CD4-positive, alpha-beta T cell (primary cell): ENCODE results near the gene ATAD2B. TPM values are rescaled to one million over a fixed set of nuclear protein-coding genes. Genes with fewer than 3 reads are reported as not detected.

Experiments used
- ATAC-seq: fragments of 200-7000 bp; cut with Tn5 transposase; one replicate; pipeline ENCODE4 v1.10.0; 2022; ENCODE audit warnings: mild to moderate bottlenecking; ENCODE audit not compliant: poor library complexity
- CTCF ChIA-PET: fragments of 350-600 bp; sonication (Branson Sonifier 250); formaldehyde crosslinking; loops from one replicate; lab custom pipeline; 2021; ENCODE audit warnings: antibody characterized with exemption, inconsistent platforms; lab: Charles Lee
- POLR2A ChIA-PET: fragments of 350-600 bp; sonication (Branson Sonifier 250); formaldehyde crosslinking; loops from one replicate; lab custom pipeline; 2021; ENCODE audit warnings: antibody characterized with exemption, inconsistent platforms; lab: Charles Lee
- DNase-seq, 14 experiments: peaks; one replicate each; pipeline ENCODE4 v3.0.0-alpha.2; 2013 to 2020; ENCODE audit warnings: mixed read lengths in 2 of 14
- H3K27ac ChIP-seq, 2 donors: one replicate each; pipeline versions ENCODE4 v1.5.1 to v1.7.0; 2013; ENCODE audit warnings: low read length in 2 of 2, low read depth in 1 of 2, mild to moderate bottlenecking in 1 of 2
- H3K27me3 ChIP-seq, 2 experiments: 1 replicate in 1 of 2; 2 replicates in 1 of 2; pipeline versions ENCODE4 v1.6.1 to v1.7.0; 2013; ENCODE audit warnings: low read length in 2 of 2, control low read depth in 1 of 2, mild to moderate bottlenecking in 1 of 2, moderate library complexity in 1 of 2; ENCODE audit not compliant: insufficient read depth in 2 of 2, control insufficient read depth in 1 of 2
- H3K36me3 ChIP-seq: one replicate; pipeline ENCODE4 v1.6.1; 2013; ENCODE audit warnings: low read length, control low read depth; ENCODE audit not compliant: insufficient read depth
- H3K4me1 ChIP-seq: one replicate; pipeline ENCODE4 v1.6.1; 2013; ENCODE audit warnings: low read length, control low read depth; ENCODE audit not compliant: insufficient read depth
- H3K4me3 ChIP-seq: one replicate; pipeline ENCODE4 v1.5.1; 2013; ENCODE audit warnings: mild to moderate bottlenecking, low read length, moderate library complexity
- H3K9me3 ChIP-seq, 2 experiments: 1 replicate in 1 of 2; 2 replicates in 1 of 2; pipeline versions ENCODE4 v1.6.1 to v1.7.0; 2013; ENCODE audit warnings: low read length in 2 of 2, mild to moderate bottlenecking in 2 of 2, control low read depth in 1 of 2, moderate library complexity in 1 of 2; ENCODE audit not compliant: control insufficient read depth in 1 of 2, insufficient read depth in 1 of 2
- H3K27ac Mint-ChIP-seq: one replicate; pipeline ENCODE4 v1.8.0; 2020; ENCODE audit warnings: mixed read lengths
- H3K27me3 Mint-ChIP-seq: one replicate; pipeline ENCODE4 v1.8.0; 2021; ENCODE audit warnings: mixed read lengths
- H3K36me3 Mint-ChIP-seq: one replicate; pipeline ENCODE4 v1.8.0; 2021; ENCODE audit warnings: low read depth, mixed read lengths
- H3K4me1 Mint-ChIP-seq: one replicate; pipeline ENCODE4 v1.8.0; 2021; ENCODE audit warnings: low read depth, mixed read lengths
- H3K4me3 Mint-ChIP-seq: one replicate; pipeline ENCODE4 v1.8.0; 2020; ENCODE audit warnings: mild to moderate bottlenecking, mixed read lengths
- H3K9me3 Mint-ChIP-seq: one replicate; pipeline ENCODE4 v1.8.0; 2020; ENCODE audit warnings: mixed read lengths
- intact Hi-C, 2 experiments: fragments of 100-400 bp; cut with DNase I in 1 of 2; cut with micrococcal nuclease in 1 of 2; formaldehyde crosslinking; loops; one replicate each; pipeline versions ENCODE4 v1.15.1 to v1.9.0; 2023 to 2025; cut with DNase I, micrococcal nuclease
- total RNA-seq, 174 experiments: library from RNA in 2 of 174; stranded (reverse) in 2 of 174; gene quantifications; one replicate each; pipeline ENCODE4 v1.2.3 and lab custom pipeline; 2021 to 2026
- TF ChIP-seq, protein P1 (sequence below): fragments of 200-600 bp; IDR thresholded peaks from one replicate; pipeline ENCODE4 v1.8.0; 2022; ENCODE audit warnings: antibody characterized with exemption, mild to moderate bottlenecking

The ATAD2B gene
- total RNA-seq, 2 experiments from 2014 or later = 30.7 to 35.4 TPM

DNA sequence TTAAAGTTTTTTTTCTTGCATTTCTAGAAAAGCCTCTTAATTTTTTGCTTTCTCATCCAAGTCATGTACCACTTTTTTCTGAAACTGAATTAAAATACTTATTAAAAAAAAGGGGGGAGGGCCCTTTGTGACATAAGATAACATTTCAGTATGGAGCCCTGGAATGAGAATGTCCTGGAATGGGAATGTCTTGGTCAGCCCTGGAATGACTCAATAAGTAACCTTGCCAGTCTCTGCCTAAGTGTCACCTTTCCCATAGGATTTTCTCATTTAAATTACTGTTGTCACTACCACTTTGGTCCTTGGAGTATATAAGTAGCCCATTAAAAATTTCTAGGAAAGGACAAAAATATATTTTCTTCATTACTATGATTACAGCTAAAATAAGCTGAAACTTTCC, 18.1 kb upstream of the ATAD2B start:
- ATAC-seq (no peak), DNase-seq (no peak)
- Mint-ChIP-seq H3K4me1 (peaks cover 31% of the 10 kb centered on the region), H3K4me3 (no peak overlapping the region), H3K27me3 (no peaks in the 10 kb centered on the region), H3K27ac (no peak overlapping the region), H3K36me3 (peaks cover 5% of the 10 kb centered on the region), H3K9me3 (no peaks in the 10 kb centered on the region)
- H3K4me1 ChIP-seq = peaks cover 10% of the 10 kb centered on the region
- H3K4me3 ChIP-seq = no peak overlapping the region
- H3K36me3 ChIP-seq = no peaks in the 10 kb centered on the region
- no peaks in the 10 kb centered on the region for H3K27me3 ChIP-seq
- CTCF ChIA-PET = interaction anchor here (0.7 kb wide), 1 partner anchor 64 kb away, joined by 3 read pairs; no protein-coding TSS in a partner anchor
- intact Hi-C loops = loop anchor here (5.0 kb wide), 4 partner anchors 53 to 1727 kb away; partner anchors contain the start of genes DTNB (in 1 of the 2), FKBP1B (in 1 of the 2), ITSN2 (in 1 of the 2) and WDCP (in 1 of the 2)
- H3K27ac ChIP-seq = no peak overlapping the region
- TF ChIP-seq, protein P1, sequence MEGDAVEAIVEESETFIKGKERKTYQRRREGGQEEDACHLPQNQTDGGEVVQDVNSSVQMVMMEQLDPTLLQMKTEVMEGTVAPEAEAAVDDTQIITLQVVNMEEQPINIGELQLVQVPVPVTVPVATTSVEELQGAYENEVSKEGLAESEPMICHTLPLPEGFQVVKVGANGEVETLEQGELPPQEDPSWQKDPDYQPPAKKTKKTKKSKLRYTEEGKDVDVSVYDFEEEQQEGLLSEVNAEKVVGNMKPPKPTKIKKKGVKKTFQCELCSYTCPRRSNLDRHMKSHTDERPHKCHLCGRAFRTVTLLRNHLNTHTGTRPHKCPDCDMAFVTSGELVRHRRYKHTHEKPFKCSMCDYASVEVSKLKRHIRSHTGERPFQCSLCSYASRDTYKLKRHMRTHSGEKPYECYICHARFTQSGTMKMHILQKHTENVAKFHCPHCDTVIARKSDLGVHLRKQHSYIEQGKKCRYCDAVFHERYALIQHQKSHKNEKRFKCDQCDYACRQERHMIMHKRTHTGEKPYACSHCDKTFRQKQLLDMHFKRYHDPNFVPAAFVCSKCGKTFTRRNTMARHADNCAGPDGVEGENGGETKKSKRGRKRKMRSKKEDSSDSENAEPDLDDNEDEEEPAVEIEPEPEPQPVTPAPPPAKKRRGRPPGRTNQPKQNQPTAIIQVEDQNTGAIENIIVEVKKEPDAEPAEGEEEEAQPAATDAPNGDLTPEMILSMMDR = no peak
- H3K9me3 ChIP-seq = no peaks in the 10 kb centered on the region
- POLR2A ChIA-PET = interaction anchor here (0.6 to 1.3 kb wide), 3 partner anchors 14 to 18 kb away, joined by 3 to 4 read pairs (median 4); partner anchors contain the start of gene ATAD2B

DNA sequence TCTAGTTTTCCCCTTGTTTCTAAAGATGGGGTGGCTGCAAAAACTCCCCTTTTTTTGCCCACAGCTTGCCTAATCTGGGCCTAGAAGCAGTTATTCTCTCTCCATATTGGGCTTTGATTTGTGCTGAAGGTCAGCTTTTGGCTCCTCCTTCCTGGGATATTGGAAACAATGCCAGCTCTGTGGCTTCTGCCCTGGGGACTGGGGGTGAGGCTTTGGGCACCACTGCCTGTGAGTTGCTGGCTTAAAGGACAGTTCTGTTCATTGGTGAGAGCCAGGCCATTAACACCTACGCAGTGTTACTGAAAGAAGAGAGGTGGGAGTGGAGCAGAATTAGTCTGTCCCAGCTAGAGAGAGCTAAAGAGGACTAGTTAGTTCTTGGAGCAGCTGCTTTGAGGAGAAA, 17.6 kb upstream of the ATAD2B start:
- Mint-ChIP-seq H3K4me3 (peak overlapping the region; percentile 25), H3K27me3 (no peaks in the 10 kb centered on the region), H3K4me1 (peaks cover 31% of the 10 kb centered on the region), H3K36me3 (peaks cover 9% of the 10 kb centered on the region), H3K27ac (no peak overlapping the region), H3K9me3 (no peaks in the 10 kb centered on the region)
- DNase-seq (no peak), ATAC-seq (no peak)
- H3K27ac ChIP-seq = no peak overlapping the region
- TF ChIP-seq, protein P1 = no peak
- H3K4me3 ChIP-seq = no peak overlapping the region
- no peaks in the 10 kb centered on the region for H3K27me3 ChIP-seq
- no peaks in the 10 kb centered on the region for H3K36me3 ChIP-seq
- CTCF ChIA-PET = no interaction called here
- POLR2A ChIA-PET = interaction anchor here (0.6 to 1.8 kb wide), 4 partner anchors 14 to 18 kb away, joined by 3 to 8 read pairs (median 4); partner anchors contain the start of gene ATAD2B
- intact Hi-C loops = loop anchor here (5.0 kb wide), 4 partner anchors 52 to 1728 kb away; partner anchors contain the start of genes DTNB (in 1 of the 2), FKBP1B (in 1 of the 2), ITSN2 (in 1 of the 2) and WDCP (in 1 of the 2)
- peaks cover 14% of the 10 kb centered on the region for H3K4me1 ChIP-seq
- H3K9me3 ChIP-seq = no peaks in the 10 kb centered on the region

- Mint-ChIP-seq H3K9me3 (no peaks in the 10 kb centered on the region), H3K4me1 (peaks cover 34% of the 10 kb centered on the region), H3K27me3 (no peaks in the 10 kb centered on the region), H3K27ac (no peak overlapping the region), H3K4me3 (peak overlapping the region; percentile 60), H3K36me3 (peaks cover 12% of the 10 kb centered on the region)
- intact Hi-C loops = loop anchor here (5.0 kb wide), 4 partner anchors 51 to 1729 kb away; partner anchors contain the start of genes DTNB (in 1 of the 2), FKBP1B (in 1 of the 2), ITSN2 (in 1 of the 2) and WDCP (in 1 of the 2)
- Histone ChIP-seq H3K27me3 (no peaks in the 10 kb centered on the region), H3K4me1 (peaks cover 19% of the 10 kb centered on the region), H3K9me3 (no peaks in the 10 kb centered on the region), H3K36me3 (no peaks in the 10 kb centered on the region), H3K4me3 (no peak overlapping the region), H3K27ac (no peak overlapping the region)
- no peak for ATAC-seq
- ChIA-PET POLR2A (interaction anchor here (1.8 kb wide), 1 partner anchor 17 kb away, joined by 8 read pairs; the partner anchor contains the start of gene ATAD2B), CTCF (no interaction called here)
- TF ChIP-seq, protein P1 = no peak
- no peak for DNase-seq
Observed at GRCh38 chr2:23943666-23944065, 16.7 kb upstream of the ATAD2B start.
